GM21526 (cell line): ENCODE results near the gene NDUFB11.

Experiments used
- ATAC-seq: cut with Tn5 transposase; IDR thresholded peaks from one replicate; pipeline ENCODE4 v1.9.1; 2021; ENCODE audit warnings: moderate library complexity; ENCODE audit not compliant: unreplicated experiment, low FRiP score

NDUFB11 gene

DNA sequence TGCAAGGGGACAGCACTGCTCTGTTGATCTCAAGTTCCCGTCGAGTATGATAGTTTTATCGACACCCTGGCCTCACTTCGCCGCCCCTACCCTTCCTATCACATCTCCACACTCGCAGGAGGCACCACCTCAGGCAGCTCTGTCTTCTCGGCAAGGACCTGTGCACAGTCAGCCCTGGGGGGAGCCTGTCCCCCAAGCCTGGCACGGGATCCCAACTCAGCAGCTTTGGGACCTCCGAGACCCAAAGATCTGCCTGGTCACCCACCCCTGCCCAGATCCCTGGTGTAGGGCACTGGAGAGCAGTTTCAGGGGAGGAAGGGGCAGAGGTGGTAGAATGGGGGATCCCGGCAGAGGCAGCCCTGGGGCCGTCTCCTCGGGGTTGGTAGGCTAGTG lies 31.1 kb upstream of the NDUFB11 start:
- no peak for ATAC-seq

DNA sequence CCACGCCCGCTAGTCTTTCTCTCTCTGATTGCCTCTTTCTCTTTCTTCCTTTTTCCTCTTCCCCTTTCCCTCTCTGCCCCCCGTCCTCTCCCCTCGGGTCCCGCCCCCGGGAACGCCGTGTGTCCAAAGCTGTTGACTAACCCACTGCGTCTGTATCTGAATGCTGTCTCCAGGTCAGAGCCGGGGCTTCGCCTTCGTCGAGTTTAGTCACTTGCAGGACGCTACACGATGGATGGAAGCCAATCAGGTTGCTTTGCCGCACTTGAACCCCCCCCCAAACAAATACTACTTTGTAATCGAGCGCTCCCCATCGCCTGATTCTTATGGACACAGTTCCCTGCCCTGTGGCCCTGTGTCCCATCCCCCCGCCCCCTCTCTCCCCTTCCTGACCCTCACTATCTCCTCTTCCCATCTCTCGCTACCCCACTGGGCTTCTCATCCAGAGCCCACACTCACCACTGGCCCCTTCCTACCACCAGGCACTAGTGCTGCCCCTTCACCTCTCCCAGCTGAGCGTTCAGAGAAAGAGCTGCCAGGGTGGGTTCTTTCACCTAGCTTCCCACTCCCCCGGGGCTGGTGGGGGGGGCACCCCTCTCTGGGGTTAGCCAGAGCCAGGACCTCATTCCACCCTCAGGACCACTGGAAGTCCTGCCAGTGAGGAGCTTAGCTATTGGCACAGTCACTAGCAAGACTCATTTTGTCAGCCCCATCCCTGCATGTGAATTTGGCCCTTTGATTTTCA lies 30.5 kb upstream of the NDUFB11 start:
- ATAC-seq, result no peak

DNA sequence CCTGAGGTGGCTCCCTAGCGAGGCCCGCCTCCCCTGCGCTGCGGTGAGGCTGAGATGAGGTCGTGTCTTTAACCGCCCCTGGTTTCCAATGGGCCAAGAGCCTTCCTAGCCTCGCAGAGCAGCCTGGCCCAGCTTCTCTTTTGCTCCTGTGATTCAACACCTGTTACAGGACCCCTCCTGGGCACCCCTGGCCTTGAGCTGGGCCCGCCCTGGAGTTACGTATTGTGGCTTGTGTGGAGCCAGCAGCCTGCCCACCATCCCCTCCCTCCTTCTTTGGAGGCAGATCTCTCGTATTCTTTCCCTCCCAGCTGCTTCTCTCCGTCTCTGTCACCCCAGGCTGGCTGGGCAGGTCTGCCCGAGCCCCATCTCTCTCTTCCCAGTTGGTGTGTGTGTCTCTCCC lies 29.9 kb upstream of the NDUFB11 start:
- ATAC-seq, result no peak

DNA sequence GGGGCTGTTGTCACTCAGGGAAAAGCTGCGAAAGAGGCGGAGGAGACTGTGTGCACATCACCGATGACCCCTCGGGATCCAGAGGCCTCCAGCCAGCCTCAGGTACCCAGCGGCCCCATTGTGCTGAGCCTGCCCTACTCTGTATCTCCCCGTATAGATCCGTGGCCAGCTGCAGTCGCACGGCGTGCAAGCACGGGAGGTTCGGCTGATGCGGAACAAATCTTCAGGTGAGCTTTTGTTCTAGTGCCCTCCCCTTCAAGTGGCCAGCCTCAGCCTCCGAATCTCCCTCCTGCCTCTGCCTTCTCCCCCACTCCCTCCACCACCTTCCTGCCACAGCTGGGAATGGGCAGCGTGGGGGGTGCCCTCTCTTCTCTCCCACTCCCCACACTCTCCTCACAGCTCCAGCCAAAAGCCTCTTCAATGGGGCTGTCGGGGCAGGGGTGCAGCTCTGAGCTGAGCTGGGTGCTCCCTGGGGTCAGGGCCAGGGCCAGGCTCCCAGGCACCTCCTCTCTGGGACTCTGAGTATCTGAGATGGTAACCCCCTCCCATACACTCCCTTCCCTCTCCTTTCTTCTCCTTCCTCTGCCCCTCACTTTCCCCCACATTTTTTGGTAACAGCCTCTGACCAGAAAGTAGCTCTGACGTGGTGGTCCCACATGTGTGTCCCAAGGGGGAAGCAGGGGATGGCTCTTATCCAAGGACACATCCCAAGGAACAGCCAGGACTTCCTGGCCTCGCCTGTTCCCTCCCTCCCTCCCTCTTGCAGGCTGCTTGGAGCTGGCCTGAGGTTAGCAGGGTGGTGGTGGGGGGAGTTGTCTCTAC lies 28.7 kb upstream of the NDUFB11 start:
- ATAC-seq, result no peak

DNA sequence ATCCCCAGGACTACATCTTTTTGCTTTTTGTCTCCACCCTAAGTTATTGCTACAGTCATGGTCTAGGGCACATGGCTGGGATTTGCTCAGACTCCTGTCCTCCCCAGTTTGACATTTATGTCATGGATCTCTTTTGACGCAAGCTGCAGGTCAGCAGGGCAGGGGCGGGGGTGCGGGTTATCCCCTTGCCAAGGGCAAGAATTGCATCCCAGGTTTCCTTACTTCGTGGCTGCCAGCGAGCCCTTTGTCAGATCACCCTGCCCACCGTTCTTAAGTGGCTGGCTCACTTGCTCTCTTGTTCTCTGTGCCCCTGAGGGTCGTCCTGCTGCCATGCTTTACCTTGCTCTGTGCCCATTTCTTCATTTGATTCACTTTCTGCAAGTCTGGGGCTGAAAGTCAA lies 28.0 kb upstream of the NDUFB11 start:
- no peak for ATAC-seq

DNA sequence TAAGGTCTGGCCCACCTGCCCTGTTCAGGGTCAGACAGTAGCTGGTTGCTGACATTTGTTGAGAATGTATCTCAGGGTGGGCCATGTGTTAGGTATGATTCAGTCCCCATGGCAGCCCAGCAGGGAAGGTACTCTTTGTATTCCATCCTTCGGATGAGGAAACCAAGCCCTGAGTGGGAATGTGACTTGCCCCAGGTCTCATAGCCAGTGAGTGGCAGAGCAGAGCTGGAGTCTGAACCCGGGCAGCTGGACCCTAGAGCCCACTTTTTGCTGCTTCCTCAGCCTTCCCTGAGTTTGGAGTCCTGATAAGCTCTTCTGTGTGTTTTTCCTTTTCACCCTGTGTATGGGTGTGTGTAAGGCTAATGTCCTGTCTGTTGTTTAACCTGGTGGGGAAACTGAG lies 27.5 kb upstream of the NDUFB11 start:
- no peak for ATAC-seq

DNA sequence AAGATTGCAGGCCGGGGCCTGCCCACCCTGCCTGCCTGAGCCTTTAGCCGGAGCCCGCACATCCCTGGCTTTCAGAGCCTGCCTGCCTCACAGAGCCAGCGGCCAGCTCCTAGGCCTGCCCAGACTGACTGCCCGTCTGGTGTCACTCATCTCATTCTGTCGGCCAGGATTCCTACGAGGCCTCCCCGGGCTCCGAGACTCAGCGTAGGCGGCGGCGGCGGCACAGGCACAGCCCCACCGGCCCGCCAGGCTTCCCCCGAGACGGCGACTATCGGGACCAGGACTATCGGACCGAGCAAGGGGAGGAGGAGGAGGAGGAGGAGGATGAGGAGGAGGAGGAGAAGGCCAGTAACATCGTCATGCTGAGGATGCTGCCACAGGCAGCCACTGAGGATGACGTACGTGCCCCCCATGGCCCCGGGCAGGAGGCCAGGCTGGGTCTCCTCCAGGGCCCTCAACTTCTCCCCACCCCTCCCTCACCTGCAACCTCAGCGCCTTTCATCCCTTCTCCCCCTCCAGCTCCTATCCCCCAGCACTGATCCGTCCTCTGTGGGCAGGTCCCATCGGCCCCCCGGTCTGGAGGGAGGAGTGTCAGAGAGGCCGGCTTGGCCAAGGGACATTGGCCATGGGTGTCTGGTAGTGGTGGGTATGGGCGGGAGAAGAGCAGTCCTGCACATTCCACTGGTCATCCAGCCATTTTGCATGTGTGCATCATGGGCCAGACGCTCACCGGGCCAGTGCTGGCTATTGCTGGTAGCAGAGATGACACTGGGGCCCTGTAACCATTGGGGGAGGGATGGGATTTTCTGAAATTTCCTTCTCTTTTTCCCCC lies 26.6 kb upstream of the NDUFB11 start:
- ATAC-seq, result no peak

DNA sequence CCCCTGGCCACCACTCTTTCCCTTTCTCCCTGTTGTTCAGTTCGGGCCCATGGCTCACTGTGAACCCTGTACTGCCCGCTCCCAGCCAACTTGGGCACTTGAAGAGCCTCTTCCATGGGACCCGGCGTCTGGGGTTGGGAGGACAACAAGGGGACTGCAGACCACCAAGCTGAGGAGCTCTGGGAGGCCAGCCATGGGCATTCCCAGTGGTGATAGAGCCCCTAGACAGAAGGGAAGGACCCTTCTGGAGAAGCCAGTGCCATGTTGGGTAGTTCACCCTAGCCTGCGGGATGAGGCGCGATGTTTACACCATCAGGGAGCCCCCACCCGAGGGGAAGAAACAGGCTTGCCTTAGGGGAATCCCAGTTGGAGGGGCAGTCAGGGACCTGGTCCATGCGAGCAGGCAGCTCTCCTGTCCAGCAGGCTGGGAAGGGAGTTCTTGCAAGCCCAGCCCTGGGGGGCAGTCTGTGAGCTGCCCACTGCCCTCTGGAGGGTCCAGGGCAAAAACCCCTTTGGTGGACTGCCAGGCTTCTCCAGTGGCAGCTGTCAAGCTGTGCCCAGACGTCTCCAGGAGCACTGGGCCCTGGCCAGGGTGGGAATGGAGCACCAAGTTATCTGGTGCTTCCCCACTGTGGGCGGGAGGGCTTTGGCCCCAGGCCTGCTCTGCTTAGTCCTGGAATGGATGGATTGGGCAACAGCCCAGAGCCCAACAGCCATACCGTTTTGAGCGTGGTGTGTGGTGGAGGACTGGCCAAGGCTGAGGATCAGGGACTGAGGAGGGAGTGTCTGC lies 25.4 kb upstream of the NDUFB11 start:
- no peak for ATAC-seq

DNA sequence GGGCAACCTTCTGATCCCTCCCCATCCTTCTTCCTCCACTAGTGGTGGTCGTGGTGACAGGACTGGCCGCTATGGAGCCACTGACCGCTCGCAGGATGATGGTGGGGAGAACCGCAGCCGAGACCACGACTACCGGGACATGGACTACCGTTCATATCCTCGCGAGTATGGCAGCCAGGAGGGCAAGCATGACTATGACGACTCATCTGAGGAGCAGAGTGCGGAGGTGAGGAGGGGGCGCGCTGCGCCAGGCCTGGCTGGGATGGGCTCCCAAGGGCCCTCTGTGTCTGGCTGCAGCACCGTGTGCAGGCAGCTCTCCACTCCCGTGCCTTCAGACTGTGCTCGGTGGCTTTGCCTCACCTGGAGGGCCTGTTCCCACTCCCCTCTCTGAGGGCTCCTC lies 24.8 kb upstream of the NDUFB11 start:
- ATAC-seq, result no peak

DNA sequence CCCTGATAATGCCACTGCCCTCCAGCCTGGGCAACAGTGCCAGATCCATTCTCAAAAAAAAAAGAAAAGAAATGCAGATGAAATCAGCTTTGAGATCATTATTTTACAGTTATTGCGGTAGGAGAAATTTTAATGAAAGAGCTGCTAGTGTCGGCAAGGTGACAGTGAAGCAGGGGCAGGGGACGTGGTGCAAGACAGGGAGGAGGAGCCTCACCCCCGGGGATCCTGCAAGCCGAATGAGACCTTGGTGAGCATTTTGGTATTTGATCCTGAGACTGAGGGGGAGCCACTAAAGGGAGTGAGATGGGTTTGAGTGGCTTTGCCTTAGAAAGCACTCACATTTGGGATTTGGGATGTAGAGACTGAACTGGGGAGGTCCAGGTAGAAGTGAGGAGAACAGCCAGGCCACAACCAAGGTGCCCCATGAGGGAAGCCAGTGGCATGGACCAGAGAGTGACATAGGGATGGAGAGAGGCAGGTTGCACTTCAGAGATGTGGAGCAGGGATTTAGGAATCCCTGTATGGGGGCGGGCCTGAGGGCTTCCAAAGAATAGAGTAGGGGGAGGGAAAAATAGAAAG lies 24.1 kb upstream of the NDUFB11 start:
- ATAC-seq, result no peak

DNA sequence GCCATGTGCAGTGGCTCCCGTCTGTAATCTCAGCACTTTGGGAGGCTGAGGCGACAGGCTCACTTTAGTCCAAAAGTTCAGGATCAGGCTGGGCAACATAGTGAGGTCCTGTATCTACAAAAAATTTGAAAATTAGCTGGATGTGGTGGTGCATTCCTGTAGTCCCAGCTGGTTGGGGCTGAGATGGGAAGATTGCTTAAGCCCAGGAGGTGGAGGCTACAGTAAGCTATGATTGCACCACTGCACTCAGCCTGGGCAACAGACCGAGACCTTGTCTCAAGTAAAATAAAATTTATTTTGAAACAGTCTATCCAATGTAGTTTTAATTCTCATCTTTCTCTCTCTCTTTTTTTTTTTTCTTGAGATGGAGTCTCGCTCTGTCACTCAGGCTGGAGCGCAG lies 21.6 kb upstream of the NDUFB11 start:
- ATAC-seq, result no peak

DNA sequence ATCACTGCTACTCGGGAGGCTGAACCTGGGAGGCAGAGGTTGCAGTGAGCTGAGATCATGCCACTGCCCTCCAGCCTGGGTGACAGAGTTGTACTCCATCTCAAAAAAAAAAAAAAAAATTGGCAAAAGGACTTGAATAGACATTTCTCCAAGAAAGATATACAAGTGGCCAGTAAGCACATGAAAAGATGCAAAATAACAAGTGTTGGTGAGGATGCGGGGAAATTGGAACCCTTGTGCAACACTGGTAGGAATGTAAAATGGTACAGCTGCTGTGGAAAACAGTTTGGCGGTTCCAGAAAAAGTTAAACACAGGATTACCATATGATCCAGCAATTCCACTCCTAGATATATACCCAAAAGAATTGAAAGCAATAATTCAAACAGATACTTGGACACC lies 19.9 kb upstream of the NDUFB11 start:
- no peak for ATAC-seq

DNA sequence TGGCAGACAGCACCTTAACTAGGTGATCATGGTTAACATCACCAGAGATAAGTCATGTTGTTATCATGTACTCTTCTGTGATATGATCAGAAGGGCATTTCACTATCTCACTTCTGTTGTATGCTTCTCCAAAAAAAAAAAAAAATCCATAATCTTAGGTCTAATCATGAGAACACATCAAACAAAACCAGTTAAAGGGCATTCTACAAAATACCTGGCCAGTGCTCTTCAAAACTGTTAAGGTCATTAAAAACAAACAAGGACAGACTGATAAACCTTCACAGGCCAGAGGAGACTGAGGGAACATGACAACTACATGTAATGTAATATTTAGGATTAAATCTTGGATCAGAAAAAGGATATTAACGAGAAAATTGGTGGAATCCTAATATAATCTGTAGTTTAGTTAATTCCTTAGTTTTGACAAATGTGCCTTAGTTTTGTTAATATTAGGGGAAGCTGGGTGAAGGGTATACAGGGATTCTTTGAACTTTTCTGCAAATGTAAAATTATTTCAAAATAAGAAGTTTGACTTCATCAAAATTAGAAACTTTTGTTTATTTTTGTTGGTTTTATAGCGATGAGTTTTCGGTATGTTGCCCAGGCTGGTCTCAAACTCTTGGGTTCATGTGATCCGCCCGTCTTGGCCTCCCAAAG lies 18.6 kb upstream of the NDUFB11 start:
- ATAC-seq, result no peak

DNA sequence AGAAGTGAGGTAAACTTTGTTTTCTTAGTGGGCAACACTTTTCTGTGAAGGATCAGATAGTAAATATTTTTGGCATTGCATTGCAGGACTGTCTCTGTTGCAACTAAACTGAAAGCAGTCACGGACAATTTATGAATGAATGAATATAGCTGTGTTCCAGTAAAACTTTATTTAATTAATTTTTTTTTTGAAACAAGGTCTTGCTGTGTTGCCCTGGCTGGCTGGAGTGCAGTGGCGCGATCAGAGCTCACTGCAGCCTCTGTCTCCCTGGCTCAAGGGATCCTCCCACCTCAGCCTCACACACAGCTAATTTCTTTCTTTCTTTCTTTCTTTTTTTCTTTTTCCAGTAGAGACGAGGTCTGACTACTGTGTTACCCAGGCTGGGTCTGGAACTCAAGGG lies 16.3 kb upstream of the NDUFB11 start:
- ATAC-seq, result no peak

DNA sequence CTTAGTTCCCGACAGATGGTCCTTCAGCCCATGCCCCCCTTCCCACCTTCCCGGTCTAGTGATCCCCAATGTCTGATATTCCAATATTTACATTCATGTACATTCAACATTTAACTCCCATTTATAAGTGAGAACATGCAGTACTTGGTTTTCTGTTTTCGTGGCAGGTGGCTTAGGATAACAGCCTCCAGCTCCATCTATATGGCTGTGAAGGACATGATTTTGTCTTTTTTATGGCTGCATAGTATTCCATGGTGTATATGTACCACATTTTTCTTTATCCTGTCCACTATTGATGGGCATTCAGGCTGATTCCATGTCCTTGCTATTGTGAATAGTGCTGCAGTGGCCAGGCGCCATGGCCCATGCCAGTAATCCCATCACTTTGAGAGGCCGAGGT lies 14.3 kb upstream of the NDUFB11 start:
- no peak for ATAC-seq

DNA sequence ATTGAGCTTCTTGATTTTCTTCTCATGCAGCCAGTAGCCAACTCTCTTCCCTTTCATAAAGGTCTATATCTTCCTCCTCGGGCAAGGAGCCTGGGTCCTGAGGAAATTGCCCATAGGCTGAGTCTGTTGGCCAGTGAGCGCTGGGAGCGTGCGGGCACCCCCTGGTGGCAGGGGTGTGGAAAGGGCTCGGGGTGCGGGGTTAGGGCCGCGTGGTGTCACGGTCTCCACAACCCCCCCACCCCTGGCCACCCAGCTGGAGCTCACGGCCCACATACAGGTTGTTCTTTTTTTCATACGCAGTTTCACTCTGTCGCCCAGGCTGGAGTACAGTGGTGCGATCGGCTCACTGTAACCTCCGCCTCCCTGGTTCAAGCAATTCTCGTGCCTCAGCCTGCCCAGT lies 13.6 kb upstream of the NDUFB11 start:
- no peak for ATAC-seq

DNA sequence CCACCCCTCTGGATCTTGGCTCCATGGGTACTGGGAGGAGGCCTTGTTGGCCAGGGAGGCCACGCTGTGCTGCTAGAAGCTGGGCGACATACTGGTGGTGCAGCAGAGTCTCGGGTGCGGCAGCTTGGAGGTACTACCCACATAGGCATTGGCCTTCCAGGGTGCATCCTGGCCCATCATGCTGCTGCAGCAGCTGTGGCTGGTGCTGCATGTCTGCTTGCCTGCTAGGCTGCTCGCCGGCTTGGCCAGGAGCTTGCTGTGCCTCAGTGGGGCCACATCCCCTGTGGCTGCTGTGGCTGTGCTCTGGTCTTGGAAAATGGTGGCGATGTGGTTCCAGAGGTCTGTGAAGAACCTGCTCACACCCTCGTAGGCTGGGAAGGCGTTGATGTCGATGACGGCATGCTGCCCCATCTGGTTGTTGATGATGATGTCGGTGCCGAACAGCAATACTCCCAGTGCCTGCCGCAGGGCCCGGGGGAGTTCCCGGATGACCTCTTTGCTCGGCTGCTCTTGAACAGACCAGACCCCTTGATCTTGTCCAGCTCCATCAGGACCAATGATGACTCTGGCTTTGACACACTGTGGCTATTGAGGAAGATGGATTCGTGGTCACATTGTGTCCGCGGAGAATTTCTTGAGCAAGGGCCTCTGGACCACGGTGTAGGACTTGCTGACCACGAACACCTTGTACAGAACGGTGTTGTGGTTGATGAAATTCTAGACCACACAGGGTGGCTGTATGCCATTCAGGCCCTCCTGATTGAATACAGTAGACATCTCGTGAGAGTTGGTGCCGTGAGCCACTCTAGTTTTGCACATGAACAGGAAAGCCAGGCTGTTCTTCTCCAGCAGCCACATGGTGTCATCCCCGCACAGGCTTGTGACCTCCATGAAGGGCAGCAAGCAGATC lies 12.4 kb upstream of the NDUFB11 start:
- no peak for ATAC-seq

DNA sequence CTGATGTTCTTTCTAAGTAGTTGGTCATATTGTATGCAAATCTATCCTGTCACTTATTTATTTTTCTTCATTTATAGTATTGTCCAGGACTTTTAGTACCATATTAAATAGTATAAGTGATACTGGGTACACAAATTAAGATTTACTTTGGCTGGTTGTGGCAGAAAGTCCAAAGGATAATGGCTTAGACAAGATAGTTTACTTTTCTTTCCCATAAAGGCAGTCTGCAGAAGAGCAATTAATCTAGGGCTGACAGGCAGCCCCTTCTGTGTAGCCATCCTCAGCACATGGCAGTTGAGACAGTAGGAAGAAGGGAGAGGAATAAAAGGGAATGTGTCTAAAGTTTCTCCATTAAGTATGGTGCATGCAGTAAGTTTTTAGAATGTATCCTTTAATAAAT lies 6.9 kb upstream of the NDUFB11 start:
- no peak for ATAC-seq

DNA sequence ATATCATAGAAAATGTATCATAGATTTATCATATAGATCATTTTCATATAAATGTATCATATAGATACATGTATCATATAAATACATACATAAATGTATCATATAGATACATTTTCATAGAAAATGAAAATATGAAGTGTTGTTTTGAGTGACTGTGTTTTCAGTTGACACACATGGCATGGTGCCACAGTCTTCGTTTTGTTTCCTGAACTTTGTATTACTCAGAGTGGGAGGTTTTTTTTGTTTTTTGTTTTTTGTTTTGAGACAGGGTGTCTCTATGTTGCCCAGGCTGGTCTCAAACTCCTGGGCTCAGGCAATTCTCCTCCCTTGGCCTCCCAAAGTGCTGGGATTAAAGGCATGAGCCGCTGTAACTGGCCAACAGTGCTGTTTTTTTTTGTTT lies 4.4 kb upstream of the NDUFB11 start:
- no peak for ATAC-seq
